ENCODE measurements around the gene XAGE5.
"Not testable (repeated sequence)": the region's sequence is repeated elsewhere in the genome, so short reads cannot be mapped to it uniquely, and the experiment has no call there.

GRCh38 chrX:52773504-52773903 lies 37.6 kb upstream of the XAGE5 start:
- TF ChIP-seq CTCF (IDR thresholded peaks at IDR 0.05); POLR2AphosphoS5 (IDR thresholded peaks at IDR 0.05; ENCODE audit: low read depth, low read length); REST (IDR thresholded peaks at IDR 0.05; ENCODE audit: insufficient read depth in 1 of 2, low read depth in 2 of 2, low read length in 1 of 2); SIN3A (IDR thresholded peaks at IDR 0.05; ENCODE audit: borderline replicate concordance, insufficient read depth, low read depth, low read length): not testable (repeated sequence)

Measured in Panc1 (cell line).